Vagina (tissue), 2 donors: ENCODE measurements around the gene FASTK.

Experiments used
- CTCF ChIP-seq, 3 experiments: fragments of 450-650 bp in 2 of 3; fragments of 200-600 bp in 1 of 3; sonication (generic) in 1 of 3; IDR thresholded peaks; one replicate each; pipeline ENCODE4 v1.5.1; 2017 to 2019; ENCODE audit warnings: antibody characterized with exemption in 3 of 3, mild to moderate bottlenecking in 2 of 3, moderate library complexity in 2 of 3
- POLR2A ChIP-seq, 2 donors: fragments of 450-650 bp; IDR thresholded peaks; one replicate each; pipeline ENCODE4 v1.6.1; 2017; ENCODE audit warnings: antibody characterized with exemption in 2 of 2, mild to moderate bottlenecking in 2 of 2, moderate library complexity in 2 of 2
- POLR2AphosphoS5 ChIP-seq, 2 donors: sonication (generic); formaldehyde crosslinking; IDR thresholded peaks; one replicate each; pipeline ENCODE4 v1.9.0; 2017; ENCODE audit warnings: antibody characterized with exemption in 2 of 2, mild to moderate bottlenecking in 2 of 2, low read depth in 1 of 2; ENCODE audit not compliant: insufficient read depth in 1 of 2

GRCh38 chr7:151089893-151090730 lies 9.5 kb upstream of the FASTK start:
- no peak for TF ChIP-seq POLR2A (IDR thresholded peaks at IDR 0.05)
- no peak for TF ChIP-seq CTCF (IDR thresholded peaks at IDR 0.05)
- TF ChIP-seq POLR2AphosphoS5 (IDR thresholded peaks at IDR 0.05; ENCODE audit: insufficient read depth in 1 of 2, low read depth in 1 of 2) = no peak
